DND-41 (cell line): ENCODE measurements around the gene PIGH.

Experiments
- EZH2 ChIP-seq: IDR thresholded peaks from 3 replicates; pipeline ENCODE4 v1.6.1; 2012; ENCODE audit warnings: borderline replicate concordance, low read depth, mild to moderate bottlenecking, moderate library complexity, low read length, inconsistent platforms; ENCODE audit not compliant: severe bottlenecking
- TF ChIP-seq, protein P1 (sequence below): IDR thresholded peaks from 2 replicates; pipeline ENCODE4 v1.5.1; 2012; ENCODE audit warnings: borderline replicate concordance, low read length, moderate library complexity, mild to moderate bottlenecking; ENCODE audit not compliant: poor library complexity, severe bottlenecking; ENCODE audit errors: extremely low read depth

- TF ChIP-seq, protein P1, sequence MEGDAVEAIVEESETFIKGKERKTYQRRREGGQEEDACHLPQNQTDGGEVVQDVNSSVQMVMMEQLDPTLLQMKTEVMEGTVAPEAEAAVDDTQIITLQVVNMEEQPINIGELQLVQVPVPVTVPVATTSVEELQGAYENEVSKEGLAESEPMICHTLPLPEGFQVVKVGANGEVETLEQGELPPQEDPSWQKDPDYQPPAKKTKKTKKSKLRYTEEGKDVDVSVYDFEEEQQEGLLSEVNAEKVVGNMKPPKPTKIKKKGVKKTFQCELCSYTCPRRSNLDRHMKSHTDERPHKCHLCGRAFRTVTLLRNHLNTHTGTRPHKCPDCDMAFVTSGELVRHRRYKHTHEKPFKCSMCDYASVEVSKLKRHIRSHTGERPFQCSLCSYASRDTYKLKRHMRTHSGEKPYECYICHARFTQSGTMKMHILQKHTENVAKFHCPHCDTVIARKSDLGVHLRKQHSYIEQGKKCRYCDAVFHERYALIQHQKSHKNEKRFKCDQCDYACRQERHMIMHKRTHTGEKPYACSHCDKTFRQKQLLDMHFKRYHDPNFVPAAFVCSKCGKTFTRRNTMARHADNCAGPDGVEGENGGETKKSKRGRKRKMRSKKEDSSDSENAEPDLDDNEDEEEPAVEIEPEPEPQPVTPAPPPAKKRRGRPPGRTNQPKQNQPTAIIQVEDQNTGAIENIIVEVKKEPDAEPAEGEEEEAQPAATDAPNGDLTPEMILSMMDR = peak; percentile 69
- TF ChIP-seq EZH2 = no peak
Observed at GRCh38 chr14:67599698-67600561, at the start of gene PIGH.
